AG09319 (cell line): ENCODE results near the gene CHSY3.

Source experiments
- DNase-seq: peaks from one replicate; pipeline ENCODE4 v3.0.0-alpha.2; 2010; ENCODE audit warnings: low read depth; ENCODE audit errors: extremely low read depth
- CTCF ChIP-seq: IDR thresholded peaks from 2 replicates; pipeline ENCODE4 v1.5.1; 2011; ENCODE audit warnings: low read depth, mild to moderate bottlenecking, inconsistent platforms, low read length, moderate library complexity

Gene CHSY3

GRCh38 chr5:129996896-129997295 lies 92.6 kb downstream of the CHSY3 start:
- peak; percentile 20 for DNase-seq
- no peak for TF ChIP-seq CTCF

- no peak for TF ChIP-seq CTCF
- no peak for DNase-seq
These were observed 96.2 kb downstream of the CHSY3 start for GRCh38 chr5:130000460-130000859.

- DNase-seq = no peak
- no peak for TF ChIP-seq CTCF
These were observed 97.9 kb downstream of the CHSY3 start for GRCh38 chr5:130002183-130002582.

- no peak for TF ChIP-seq CTCF
- DNase-seq = no peak
These were observed 98.6 kb downstream of the CHSY3 start for GRCh38 chr5:130002876-130003275.

GRCh38 chr5:130011986-130012385 lies 107.7 kb downstream of the CHSY3 start:
- no peak for DNase-seq
- TF ChIP-seq CTCF = no peak

- TF ChIP-seq CTCF = no peak
- DNase-seq = no peak
These were observed 112.9 kb downstream of the CHSY3 start for GRCh38 chr5:130017173-130017572.

GRCh38 chr5:130018641-130019040 lies 114.4 kb downstream of the CHSY3 start:
- no peak for TF ChIP-seq CTCF

More at GRCh38 chr5:130018641-130019040, 114.4 kb downstream of the CHSY3 start:
- DNase-seq = no peak
